ENCODE results near the gene VTA1. TPM values are rescaled to one million over a fixed set of nuclear protein-coding genes. Genes with fewer than 3 reads are reported as not detected.

VTA1 gene
- total and polyA plus RNA-seq, 2 of the 8 experiments (the other 6 are each of a cell fraction or from before 2014, with no cell fraction given): 63.6 to 67.0 TPM

DNA sequence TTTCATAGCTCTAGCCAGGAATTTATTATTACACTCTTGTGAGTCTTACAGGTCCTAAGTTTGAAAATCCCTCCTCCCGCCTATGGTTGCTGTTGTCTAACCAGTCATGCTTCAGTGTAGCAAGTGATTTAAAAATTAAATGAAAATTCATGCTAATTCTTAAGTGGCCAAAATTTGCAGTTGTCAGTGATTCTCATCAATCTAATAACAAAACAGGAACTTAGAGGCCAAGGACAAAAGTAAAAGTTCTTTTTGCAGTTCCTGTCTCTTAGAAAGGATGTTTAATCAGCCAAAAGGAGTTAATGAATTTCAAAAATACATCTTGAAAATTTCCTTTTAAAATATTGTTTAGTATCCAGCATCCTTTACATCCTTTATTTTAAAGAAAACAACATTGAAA, 36.3 kb downstream of the VTA1 start:
- TF ChIP-seq SP2 (IDR thresholded peaks at IDR 0.05; ENCODE audit: low read length): no peak
- Histone ChIP-seq H2AK5ac (ENCODE audit: low read depth, low read length) (no peak overlapping the region), H3K9me3 (ENCODE audit: insufficient read depth in 2 of 2, low read depth in 1 of 2, low read length in 1 of 2) (no peaks in the 10 kb centered on the region), H3K56ac (replicated peaks; ENCODE audit: insufficient read length, low read depth, low read length) (no peak overlapping the region), H3K4me2 (ENCODE audit: insufficient read depth in 1 of 2, low read depth in 2 of 2, low read length in 2 of 2) (no peak overlapping the region), H3K9ac (replicated peaks in 1 of 4; ENCODE audit: extremely low read depth in 1 of 4, low read depth in 3 of 4, low read length in 3 of 4) (no peak overlapping the region), H2BK20ac (ENCODE audit: low read length) (no peak overlapping the region), H3K4me3 (ENCODE audit: extremely low read depth in 1 of 4, insufficient read depth in 2 of 4, low read depth in 3 of 4, low read length in 4 of 4) (no peak overlapping the region), H3K23ac (ENCODE audit: insufficient read length) (no peak overlapping the region), H2BK120ac (replicated peaks; ENCODE audit: low read depth, low read length) (no peak overlapping the region), H2BK15ac (ENCODE audit: low read length) (no peak overlapping the region), H3K36me3 (ENCODE audit: control insufficient read depth in 2 of 4, insufficient read depth in 4 of 4, low read length in 3 of 4) (no peaks in the 10 kb centered on the region; a peak in 1 of 8 replicates), H3K4ac (replicated peaks; ENCODE audit: insufficient read length, low read depth, low read length) (no peak overlapping the region), H4K91ac (replicated peaks; ENCODE audit: insufficient read length, low read length) (no peak overlapping the region), H3K27me3 (replicated peaks in 1 of 4; ENCODE audit: control insufficient read depth in 3 of 4, extremely low read depth in 1 of 4, insufficient read depth in 3 of 4, low read length in 3 of 4) (no peaks in the 10 kb centered on the region), H2BK5ac (ENCODE audit: low read depth, low read length) (no peak overlapping the region), H3K79me2 (ENCODE audit: control insufficient read depth in 1 of 2, insufficient read depth in 2 of 2, low read length in 2 of 2) (no peaks in the 10 kb centered on the region), H2BK12ac (ENCODE audit: low read depth, low read length) (no peak overlapping the region), H3K79me1 (ENCODE audit: low read depth, low read length) (no peaks in the 10 kb centered on the region), H3K18ac (ENCODE audit: extremely low read depth, low read length) (no peak overlapping the region), H3K23me2 (ENCODE audit: low read depth, low read length) (no peaks in the 10 kb centered on the region), H3K14ac (ENCODE audit: insufficient read length) (no peak overlapping the region), H4K5ac (ENCODE audit: insufficient read length, low read depth, low read length) (no peak overlapping the region), H3K4me1 (replicated peaks in 1 of 4; ENCODE audit: control insufficient read depth in 3 of 4, insufficient read depth in 4 of 4, low read length in 3 of 4) (no peaks in the 10 kb centered on the region), H3K27ac (ENCODE audit: low read depth, low read length) (no peak overlapping the region), H4K8ac (ENCODE audit: extremely low read depth, insufficient read depth, low read length) (no peak overlapping the region), H2AFZ (ENCODE audit: low read length) (no peak overlapping the region), H4K20me1 (replicated peaks in 1 of 2; ENCODE audit: control insufficient read depth in 1 of 2, insufficient read depth in 2 of 2, low read length in 2 of 2) (no peaks in the 10 kb centered on the region)
- 88% methylated on average over 1 of the region's 1 CpG; no CpG with 5 or more reads in 1 of the 2 experiments for WGBS, 2 experiments (ENCODE audit: extremely low coverage in 1 of 2, insufficient coverage in 1 of 2, insufficient read length in 1 of 2, insufficient replicate concordance in 2 of 2, low coverage in 1 of 2, low lambda C conversion rate in 2 of 2, missing lambda C conversion rate in 1 of 2)
- DNase-seq (ENCODE audit: low read depth in 1 of 2, low spot score in 2 of 2) (no peak), FAIRE-seq (no peak)
- ChIA-PET POLR2A (ENCODE audit: partially characterized antibody) (no interaction called here), CTCF (ENCODE audit: partially characterized antibody) (interaction anchor here (1.6 kb wide), 1 partner anchor 27 kb away, joined by 4 read pairs; no protein-coding TSS in a partner anchor)

All from H1 (cell line).